Measurements from ENCODE around the gene MRPS25. TPM values are rescaled to one million over a fixed set of nuclear protein-coding genes. Genes with fewer than 3 reads are reported as not detected.

The MRPS25 gene
- total and polyA plus RNA-seq, 2 experiments from 2014 or later, result 30.9 to 59.9 TPM

GRCh38 chr3:15098503-15099363 is 33.6 kb upstream of the MRPS25 start, which contains the start of gene RBSN:
RBSN (minus strand) TSS chr3:15099148; CDS start chr3:15096120, 3,028 bp downstream.
- DNase-seq (ENCODE audit: low spot score), result peak; percentile 97
- TF ChIP-seq EZH2 (IDR thresholded peaks at IDR 0.05; ENCODE audit: borderline replicate concordance), result no peak
- TF ChIP-seq CTCF (IDR thresholded peaks at IDR 0.05; ENCODE audit: poor library complexity), result no peak
- TF ChIP-seq EZH2phosphoT487 (IDR thresholded peaks at IDR 0.05; ENCODE audit: low read depth, severe bottlenecking, unreplicated experiment), result no peak
- no peaks in the 10 kb centered on the region for H3K27me3 ChIP-seq
- 2% methylated on average over 65 of the region's 72 CpGs for WGBS (ENCODE audit: low lambda C conversion rate, missing lambda C conversion rate)
- H3K36me3 ChIP-seq (replicated peaks; ENCODE audit: insufficient read depth, low read depth), result no peaks in the 10 kb centered on the region
- no peaks in the 10 kb centered on the region for H3K9me2 ChIP-seq (replicated peaks; ENCODE audit: insufficient read depth)
- H3K27ac ChIP-seq, result peak within 1 kb of the TSS; percentile 89
- no peaks in the 10 kb centered on the region for H3K4me1 ChIP-seq (ENCODE audit: insufficient read depth)
- peaks cover 27% of the 10 kb centered on the region for H3K79me2 ChIP-seq
- peak within 1 kb of the TSS; percentile 87 for H3K4me2 ChIP-seq
- H2AFZ ChIP-seq, result peak within 1 kb of the TSS; percentile 89
- H3K4me3 ChIP-seq, result peak within 1 kb of the TSS; percentile 80
- H3K9me3 ChIP-seq (ENCODE audit: low read depth), result no peaks in the 10 kb centered on the region
- H4K20me1 ChIP-seq (ENCODE audit: insufficient read depth, poor library complexity, severe bottlenecking), result no peaks in the 10 kb centered on the region

GRCh38 chr3:15097891-15098290 is 32.8 kb upstream of the MRPS25 start:
- no peaks in the 10 kb centered on the region for H3K4me1 ChIP-seq (ENCODE audit: insufficient read depth)
- H3K4me2 ChIP-seq, result peak overlapping the region; percentile 83
- no peaks in the 10 kb centered on the region for H3K27me3 ChIP-seq
- H3K4me3 ChIP-seq, result peak overlapping the region; percentile 80
- no peaks in the 10 kb centered on the region for H4K20me1 ChIP-seq (ENCODE audit: insufficient read depth, poor library complexity, severe bottlenecking)
- H3K36me3 ChIP-seq (replicated peaks; ENCODE audit: insufficient read depth, low read depth), result no peaks in the 10 kb centered on the region
- H2AFZ ChIP-seq, result no peak overlapping the region
- 71% methylated on average over 6 of the region's 6 CpGs for WGBS (ENCODE audit: low lambda C conversion rate, missing lambda C conversion rate)
- H3K9me2 ChIP-seq (replicated peaks; ENCODE audit: insufficient read depth), result no peaks in the 10 kb centered on the region
- no peak overlapping the region for H3K27ac ChIP-seq
- H3K9me3 ChIP-seq (ENCODE audit: low read depth), result no peaks in the 10 kb centered on the region
- peaks cover 27% of the 10 kb centered on the region for H3K79me2 ChIP-seq
- no peak for DNase-seq (ENCODE audit: low spot score)
- TF ChIP-seq EZH2phosphoT487 (IDR thresholded peaks at IDR 0.05; ENCODE audit: low read depth, severe bottlenecking, unreplicated experiment), result no peak
- no peak for TF ChIP-seq CTCF (IDR thresholded peaks at IDR 0.05; ENCODE audit: poor library complexity)
- no peak for TF ChIP-seq EZH2 (IDR thresholded peaks at IDR 0.05; ENCODE audit: borderline replicate concordance)

GRCh38 chr3:15096046-15096445 is 30.9 kb upstream of the MRPS25 start:
- Histone ChIP-seq H3K4me1 (ENCODE audit: insufficient read depth) (no peaks in the 10 kb centered on the region), H3K27me3 (no peaks in the 10 kb centered on the region), H3K9me3 (ENCODE audit: low read depth) (no peaks in the 10 kb centered on the region), H2AFZ (no peak overlapping the region), H3K4me2 (no peak overlapping the region), H3K27ac (no peak overlapping the region), H3K36me3 (replicated peaks; ENCODE audit: insufficient read depth, low read depth) (no peaks in the 10 kb centered on the region), H3K79me2 (peaks cover 27% of the 10 kb centered on the region), H3K4me3 (no peak overlapping the region), H4K20me1 (ENCODE audit: insufficient read depth, poor library complexity, severe bottlenecking) (no peaks in the 10 kb centered on the region), H3K9me2 (replicated peaks; ENCODE audit: insufficient read depth) (no peaks in the 10 kb centered on the region)
- 91% methylated on average over 3 of the region's 3 CpGs for WGBS (ENCODE audit: low lambda C conversion rate, missing lambda C conversion rate)
- DNase-seq (ENCODE audit: low spot score), result no peak
- TF ChIP-seq EZH2 (IDR thresholded peaks at IDR 0.05; ENCODE audit: borderline replicate concordance) (no peak), EZH2phosphoT487 (IDR thresholded peaks at IDR 0.05; ENCODE audit: low read depth, severe bottlenecking, unreplicated experiment) (no peak), CTCF (IDR thresholded peaks at IDR 0.05; ENCODE audit: poor library complexity) (no peak)
